NCI-H1436 (cell line): ENCODE results near the gene ECHDC3.

ENCODE experiments used
- DNase-seq: peaks from one replicate; lab custom pipeline; 2025; lab: John Stamatoyannopoulos, UW

Gene ECHDC3

DNA sequence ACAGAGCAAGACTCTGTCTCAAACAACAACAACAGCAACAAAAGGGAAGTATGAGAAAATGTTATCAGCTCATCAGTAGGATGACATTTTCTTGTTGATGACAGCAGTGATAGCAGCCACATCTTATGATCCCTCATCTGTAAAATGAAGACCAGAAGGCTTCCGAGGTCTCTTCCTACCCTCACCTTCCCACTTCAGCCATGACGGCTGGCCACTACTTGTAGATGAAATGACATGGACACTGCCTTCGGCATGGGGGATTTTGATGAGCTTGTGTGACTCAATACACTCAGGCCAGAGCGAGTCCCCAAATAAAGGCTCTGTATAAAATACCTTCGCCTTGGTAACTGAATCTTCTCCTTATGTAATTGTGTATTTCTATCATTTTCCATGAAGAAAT, 6.7 kb downstream of the ECHDC3 start:
- DNase-seq = no peak

DNA sequence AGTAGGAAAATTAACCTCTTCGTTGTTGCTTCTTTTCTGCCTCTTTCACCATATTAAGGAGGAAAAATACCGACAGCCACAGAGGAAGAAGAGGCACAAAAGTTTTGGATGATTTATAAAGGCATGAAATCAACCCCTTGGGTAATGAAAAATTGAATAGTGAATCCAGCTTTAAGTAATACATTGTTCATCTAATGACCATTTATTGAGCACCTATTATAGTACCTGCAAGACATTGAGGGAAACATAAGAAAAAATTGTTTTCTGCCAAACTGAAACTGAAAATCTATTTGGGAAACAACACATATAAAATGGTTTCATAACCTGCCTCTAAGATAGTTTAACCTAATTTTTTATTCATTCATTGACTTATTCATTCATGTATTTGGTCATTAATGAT, 8.2 kb downstream of the ECHDC3 start:
- no peak for DNase-seq

DNA sequence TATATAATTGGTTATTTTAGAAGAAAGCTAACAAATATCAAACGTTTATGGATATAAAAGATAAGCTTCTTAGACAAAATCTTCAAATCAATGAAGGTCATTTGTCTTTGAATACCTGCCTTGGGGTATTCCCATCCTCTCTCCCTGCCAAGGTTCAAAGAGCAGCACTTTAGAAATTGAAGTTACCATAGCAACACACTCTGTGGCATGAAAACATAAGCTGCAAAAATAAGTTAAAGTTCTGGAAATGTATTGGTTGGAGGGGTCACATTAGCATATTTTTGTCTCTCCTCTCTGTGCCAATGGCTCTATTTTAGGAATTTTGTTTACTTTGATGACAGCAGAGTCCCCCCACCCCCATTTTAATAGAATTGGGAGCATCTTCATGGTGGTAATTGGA, 12.0 kb downstream of the ECHDC3 start:
- no peak for DNase-seq

DNA sequence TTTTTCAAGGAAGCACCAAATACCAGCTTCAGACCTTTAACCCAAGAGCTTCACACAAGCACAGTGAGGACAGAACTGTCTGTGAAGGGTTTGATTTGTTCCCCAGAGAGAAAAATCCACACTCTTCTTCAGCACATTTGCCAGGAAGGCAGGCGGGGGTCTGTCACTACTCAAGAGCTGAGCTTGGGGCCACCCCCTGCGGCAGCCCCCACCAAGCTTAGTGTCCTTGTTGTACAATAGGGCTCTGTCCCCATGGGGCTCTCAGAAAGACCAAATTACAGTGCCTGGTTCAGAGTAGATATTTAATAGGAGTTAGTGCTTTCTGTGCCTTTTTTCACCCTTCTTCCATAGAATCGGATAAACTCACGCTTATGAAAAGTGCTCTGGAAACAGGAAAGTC, 12.4 kb downstream of the ECHDC3 start:
- no peak for DNase-seq

DNA sequence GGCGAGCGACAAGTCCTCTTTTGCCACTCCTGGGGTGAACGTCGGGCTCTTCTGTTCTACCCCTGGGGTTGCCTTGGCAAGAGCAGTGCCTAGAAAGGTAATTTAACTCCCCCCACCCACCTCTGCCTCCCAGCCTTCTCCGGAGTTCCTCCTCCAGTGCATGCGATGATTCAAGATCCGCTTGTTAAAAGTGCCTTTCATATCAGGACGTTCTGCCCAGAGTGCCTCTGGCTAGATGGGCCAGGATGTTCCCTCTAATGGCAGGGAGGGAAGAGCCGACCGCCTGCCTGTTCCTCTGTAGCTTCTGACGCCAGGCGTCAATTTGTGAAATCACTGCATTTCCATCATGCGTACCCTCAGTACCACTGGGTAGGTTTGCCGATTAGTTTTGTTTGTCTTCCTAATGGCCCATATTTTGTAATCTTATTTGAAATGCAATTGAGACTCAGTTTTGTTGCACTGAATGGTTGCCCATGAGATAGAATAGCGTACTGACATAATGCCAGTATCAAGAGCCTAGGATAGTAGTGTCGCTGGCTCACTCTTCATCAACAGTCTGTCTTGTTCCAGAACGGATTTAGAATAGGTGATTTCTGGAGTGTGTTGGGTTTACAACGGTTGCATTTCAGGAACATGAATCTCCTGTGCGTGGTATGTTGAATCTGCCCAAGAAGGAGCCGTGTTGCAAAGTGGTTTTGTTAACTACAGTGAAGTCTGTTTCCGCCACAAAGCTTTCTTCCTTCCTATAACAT, 13.5 kb downstream of the ECHDC3 start:
- DNase-seq = no peak

DNA sequence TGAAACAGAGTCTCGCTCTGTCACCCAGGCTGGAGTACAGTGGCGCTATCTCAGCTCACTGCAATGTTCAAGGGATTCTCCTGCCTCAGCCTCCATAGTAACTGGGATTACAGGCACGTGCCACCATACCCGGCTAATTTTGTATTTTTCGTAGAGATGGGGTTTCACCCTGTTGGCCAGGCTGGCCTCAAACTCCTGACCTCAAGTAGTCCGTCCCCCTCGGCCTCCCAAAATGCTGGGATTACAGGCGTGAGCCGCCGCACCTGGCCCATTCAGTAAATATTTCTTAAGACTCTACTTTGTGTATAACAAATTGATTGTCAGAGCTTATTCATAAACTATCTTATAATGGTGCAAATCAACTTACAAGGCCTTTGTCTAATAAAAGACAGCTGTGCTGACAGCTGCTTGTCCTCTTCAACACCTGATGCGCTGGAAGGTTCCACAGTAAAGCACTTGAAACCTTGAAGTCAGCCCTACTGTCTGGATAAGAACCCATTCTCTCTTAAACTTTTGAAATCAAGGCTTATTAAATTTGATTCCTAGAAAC, 14.7 kb downstream of the ECHDC3 start:
- DNase-seq = no peak

DNA sequence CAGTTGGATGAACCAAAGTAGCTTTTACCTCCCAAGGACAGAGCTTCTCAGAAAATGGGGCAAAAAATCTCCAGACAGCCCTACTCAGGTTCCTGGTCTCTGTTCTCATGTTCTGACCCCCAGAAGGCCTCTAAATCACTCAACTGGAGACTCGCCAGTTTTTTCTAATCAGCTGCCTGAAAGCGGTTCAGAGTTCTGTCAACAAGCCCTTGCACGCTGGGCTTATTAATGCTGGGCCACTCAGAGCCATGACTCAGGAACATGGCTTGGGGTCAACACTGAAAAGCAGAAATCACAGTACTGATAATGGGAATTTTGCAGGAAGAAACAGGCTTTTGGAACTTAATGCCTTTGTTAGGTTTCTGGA, 15.3 kb downstream of the ECHDC3 start:
- DNase-seq = peak; percentile 51

DNA sequence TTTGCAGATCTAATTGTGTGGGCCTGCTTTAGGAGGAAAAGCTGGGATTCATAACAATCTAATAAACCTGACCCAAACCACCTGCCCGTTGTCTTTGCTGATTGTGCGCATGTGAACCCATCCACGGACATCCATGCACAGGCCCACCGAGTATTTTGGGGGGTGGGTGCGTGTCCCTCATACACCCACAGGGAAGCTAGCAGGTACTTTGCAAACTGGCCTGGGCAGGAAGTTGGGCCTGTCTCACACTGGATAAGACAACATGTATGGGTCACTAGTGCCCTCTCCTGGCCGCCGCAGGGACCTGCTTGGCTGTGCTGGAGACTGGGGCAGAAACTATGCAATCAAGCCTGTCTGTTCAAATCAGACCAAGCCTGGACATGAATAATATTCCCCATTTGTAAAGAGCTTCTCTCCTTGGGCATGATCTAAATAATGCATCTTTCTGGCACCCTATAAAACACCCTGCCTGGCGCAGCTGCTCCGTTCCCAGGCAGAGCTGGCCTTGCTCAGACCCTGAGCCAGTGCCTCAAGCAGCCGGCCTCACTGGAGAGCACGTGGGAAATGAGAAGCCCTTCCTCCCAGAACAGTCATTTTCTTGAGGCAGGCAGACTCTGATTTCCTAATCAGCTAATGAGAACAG, 15.8 kb downstream of the ECHDC3 start:
- peak; percentile 70 for DNase-seq

DNA sequence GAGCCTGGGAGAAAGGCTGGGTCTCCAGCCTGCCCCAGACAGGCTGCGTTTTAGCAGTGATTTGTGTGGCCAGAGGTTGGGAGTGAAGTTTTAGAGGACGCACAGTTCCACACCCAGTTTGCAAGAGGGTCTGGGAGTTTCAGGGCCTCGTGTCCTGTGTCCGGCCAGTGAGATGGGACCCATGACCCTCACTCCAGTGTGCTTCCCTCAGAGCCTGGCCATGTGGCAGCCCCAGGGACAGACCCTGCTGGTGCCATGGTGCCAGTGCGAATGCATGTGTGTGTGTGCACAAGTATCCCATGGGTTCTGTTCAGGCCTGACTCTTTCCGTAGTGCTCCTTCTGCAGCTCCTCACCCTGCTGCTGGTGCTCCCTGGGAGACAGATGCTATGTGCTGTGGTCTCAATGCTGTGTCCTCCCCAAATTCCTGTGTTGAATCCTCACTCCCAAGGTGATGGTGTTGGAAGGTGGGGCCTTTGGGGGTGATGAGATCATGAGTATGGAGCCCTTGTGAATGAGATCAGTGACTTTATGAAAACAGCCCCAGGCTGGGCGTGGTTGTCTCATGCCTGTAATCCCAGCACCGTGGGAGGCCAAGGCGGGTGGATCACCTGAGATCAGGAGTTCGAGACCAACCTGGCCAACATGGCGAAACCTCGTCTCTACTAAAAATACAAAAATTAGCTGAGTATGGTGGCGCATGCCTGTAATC, 16.5 kb downstream of the ECHDC3 start:
- no peak for DNase-seq

DNA sequence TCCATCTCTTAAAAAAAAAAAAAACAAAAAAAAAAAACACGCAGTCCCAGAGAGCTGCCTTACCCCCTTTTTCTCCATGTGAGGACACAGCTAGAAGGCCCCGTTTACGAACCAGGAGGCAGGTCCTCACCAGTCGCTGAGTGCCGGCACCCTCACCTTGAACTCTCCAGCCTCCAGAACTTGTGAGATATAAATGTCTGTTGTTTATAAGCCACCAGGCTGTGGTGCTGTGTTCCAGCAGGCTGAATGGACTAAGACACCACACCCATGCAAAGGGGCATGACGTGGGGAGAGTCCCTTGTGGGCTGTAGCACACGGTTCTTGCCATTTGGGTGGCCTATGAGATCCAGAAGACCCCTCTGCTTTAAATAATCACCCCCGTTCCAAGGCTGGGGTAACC, 17.2 kb downstream of the ECHDC3 start:
- DNase-seq = no peak

DNA sequence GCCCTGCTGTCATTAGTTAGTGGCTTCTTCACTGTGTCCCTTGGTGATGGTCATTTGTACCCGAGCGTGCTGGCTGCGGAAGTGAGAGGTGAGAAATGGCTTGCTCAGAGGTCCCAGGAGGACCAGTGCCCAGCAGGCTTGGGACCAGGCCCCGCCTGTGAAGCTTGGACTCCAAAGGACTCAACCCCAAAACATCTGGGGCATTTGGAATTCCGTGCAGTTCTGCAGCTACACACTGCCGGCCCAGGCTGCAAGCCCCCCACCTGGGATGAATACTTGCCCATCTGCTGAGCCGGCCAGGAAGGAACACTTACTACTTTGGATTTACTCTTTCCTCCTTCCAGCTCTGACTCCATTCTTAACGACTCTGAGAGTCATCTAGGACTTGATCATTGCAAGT, 18.0 kb downstream of the ECHDC3 start:
- DNase-seq = no peak

DNA sequence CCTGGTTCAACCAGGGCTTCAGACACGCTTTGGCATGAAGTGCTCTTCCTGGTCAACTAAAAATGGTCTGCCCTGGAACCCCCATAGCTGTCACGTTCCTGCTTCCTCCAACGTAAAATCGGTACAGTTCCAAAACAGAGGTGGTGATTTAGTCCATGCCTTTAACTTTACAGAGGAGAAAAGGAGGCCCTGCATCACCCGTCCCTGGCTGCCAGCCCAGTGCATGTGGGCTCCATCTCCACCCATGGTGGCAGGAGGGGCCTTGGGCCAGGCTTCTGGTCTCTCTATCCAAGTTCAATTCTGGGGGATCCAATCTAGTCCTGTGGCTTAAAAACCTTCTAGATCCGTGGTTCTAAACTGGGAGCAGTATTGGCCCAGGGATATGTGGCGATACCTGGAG, 18.7 kb downstream of the ECHDC3 start:
- no peak for DNase-seq

DNA sequence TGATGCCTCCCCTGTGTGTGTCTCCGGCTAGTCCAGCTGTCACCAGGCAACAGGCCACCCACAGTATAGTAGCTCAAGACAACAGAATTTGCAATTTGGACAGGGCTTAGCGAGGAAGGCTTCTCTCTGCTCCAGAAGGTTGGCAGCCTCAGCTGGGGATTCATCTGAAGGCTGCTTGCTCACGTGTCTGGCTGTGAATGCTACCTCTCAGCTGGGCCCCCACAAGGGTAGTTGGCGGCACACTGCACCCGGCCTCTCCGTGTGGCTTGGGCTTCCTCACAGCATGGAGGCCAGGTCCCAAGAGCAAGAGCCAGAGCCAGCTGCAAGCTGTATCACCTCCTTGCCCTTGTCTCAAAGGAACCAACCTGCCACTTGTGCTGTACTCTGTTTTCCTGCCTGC, 19.2 kb downstream of the ECHDC3 start:
- no peak for DNase-seq

DNA sequence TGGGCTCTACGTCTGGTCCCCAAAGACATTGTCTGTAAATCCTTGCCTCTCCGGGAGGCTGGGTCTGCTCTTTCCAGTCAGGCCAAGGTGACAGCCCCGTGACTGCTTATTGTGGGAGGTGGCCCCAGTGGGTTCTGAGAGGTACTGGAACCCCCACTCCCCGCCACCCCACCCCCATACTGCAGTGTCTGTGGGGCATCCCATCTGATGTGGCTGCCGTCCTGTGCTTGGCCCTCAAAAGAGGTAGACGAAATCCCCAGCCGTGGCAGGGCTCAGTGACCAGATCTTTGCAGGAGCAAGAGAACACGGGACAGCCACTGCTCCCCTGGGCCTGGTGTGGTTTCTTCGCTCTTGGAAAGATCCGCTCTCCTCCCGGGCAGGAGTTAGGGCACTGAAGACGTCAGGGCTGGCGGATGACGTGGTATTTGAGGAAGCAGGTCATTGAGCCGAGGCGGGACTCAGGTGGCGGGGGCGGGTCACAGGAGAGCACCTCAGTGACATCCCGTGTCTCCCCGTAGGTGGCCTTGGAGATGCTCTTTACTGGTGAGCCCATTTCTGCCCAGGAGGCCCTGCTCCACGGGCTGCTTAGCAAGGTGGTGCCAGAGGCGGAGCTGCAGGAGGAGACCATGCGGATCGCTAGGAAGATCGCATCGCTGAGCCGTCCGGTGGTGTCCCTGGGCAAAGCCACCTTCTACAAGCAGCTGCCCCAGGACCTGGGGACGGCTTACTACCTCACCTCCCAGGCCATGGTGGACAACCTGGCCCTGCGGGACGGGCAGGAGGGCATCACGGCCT, 20.7 kb downstream of the ECHDC3 start:
- DNase-seq = no peak

DNA sequence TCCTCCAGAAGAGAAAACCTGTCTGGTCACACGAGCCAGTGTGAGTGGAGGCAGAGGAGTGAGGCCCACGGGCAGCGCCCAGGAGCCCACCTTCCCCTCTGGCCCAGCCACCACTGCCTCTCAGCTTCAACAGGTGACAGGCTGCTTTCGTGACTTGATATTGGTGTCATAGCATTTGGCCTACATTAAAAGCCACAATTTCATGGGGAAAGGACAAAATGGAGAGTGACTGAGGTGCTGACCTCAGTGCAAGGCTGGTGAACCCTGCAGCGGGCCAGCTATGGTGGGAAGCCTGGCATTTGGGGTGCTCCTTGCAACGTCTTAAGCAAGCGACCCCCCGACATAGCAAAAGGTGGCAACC, 21.3 kb downstream of the ECHDC3 start:
- no peak for DNase-seq

DNA sequence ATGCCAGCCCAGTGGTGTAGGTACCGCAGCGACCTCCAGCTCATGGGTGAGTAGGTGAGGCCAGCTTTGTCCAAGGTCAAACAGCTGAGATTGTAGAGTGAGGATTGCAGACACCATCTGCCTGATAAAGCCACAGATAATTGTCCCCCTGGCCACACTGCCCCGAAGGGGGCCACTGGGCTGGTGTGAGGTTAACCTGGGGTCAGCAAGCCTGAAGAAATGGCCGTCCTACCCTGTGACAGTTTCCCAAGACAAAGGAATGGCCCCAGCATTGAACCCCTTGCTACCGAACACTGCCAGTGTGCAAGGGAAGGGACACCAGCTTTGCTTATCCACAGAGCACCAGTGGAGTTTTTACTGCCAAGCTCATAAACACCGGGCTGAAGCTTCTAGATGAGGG, 23.0 kb downstream of the ECHDC3 start:
- no peak for DNase-seq

DNA sequence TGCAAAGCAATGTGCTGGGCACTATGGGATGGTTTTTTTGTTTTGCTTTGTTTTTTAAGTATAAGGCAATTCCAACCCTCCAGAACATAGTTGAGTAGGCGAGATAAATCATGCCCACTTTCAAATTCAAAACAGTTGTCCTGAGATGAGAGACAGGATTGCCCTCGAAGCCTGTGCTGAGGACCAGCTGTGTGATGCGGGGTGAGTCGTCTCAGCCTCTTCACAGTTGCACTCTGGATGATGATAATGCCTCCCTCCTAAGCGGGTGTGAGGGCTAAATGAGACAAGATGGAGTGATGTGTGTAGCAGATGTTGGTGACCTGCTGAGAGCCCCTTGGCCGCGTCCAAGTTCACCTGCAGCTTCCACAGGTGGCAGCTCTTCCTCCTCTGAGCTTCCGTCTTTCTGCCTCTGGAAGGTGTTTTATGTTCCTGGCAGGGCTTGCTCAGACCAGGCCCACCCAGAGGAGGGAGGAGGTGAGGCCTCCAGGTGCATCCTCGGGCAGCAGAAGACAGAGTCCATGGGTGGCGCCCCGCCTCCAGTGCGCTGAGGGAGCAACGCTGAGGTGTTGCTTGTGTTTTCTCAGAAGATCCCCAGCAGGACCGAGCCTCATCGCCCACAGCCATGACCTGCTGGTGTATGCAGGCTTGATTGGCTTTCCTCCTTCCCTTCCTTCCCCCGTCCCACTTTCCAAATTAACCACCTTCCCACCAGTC, 30.6 kb downstream of the ECHDC3 start:
- DNase-seq = no peak

DNA sequence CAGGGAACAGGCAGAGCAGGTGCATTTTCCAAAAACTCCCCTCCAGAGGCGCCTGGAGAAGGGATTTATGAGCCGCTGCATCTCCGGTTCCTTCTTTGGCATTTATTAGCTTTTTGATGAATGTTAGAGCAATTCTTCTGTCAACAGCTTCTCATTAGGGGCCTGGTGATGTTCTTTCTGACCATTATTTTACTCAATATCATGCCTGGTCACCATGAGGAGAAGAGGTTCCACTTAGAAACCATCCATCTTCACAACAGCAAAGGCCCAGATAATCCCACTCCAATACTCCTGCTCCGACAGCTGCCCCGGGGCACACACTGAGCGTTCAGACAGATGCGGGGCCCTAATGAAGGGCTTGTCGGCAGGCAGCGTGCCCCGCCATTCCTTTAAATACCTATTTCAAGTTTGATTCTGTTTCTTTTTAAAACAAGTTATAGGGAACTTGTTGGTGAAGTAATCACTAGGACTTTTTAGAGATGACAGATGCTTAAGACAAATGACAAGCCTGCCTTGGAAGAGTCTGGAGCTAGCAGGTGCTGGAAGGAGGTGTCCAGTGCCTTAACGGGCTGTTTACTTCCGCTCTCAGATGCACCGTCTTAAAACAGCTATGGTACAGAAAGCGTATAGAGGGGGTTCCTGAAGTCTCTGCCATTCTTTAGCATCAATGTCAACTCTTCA, 31.7 kb downstream of the ECHDC3 start:
- DNase-seq = no peak

DNA sequence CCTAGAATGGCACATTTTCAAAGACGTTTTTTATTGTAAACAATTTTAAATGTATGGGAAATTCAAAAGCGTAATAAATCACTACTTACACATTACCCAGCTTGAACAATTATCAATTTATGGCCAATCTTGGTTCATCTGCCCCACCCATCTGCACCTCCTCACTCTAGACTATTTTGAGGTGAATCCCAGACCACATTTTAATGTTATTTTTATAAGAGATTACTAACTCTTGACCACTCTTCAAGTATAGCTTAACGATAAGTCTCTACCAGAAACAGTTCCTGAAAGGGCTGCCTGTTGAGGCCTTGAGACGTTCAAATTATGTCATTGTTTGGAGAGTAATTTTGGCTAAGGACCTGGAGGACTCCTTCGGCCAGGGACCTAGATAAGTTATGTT, 33.2 kb downstream of the ECHDC3 start:
- no peak for DNase-seq

DNA sequence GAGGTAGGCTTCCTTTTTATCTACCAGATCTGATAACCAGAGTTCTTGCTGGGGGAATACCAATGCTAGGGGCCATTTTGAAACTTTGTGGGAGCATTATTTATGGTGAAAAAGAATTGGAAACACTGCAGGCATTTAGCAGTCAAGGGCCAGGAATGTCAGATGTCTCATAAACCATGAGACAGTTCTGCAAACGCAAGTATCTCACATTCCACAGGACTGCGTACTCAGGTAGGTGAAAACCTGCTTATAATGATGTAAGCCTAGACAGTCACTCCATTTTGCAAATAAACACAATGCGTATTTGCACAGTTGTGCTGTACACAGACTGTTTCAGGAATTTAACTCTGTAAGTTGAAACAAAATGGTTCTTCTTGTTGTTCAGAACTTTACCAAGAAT, 33.9 kb downstream of the ECHDC3 start:
- DNase-seq = no peak

DNA sequence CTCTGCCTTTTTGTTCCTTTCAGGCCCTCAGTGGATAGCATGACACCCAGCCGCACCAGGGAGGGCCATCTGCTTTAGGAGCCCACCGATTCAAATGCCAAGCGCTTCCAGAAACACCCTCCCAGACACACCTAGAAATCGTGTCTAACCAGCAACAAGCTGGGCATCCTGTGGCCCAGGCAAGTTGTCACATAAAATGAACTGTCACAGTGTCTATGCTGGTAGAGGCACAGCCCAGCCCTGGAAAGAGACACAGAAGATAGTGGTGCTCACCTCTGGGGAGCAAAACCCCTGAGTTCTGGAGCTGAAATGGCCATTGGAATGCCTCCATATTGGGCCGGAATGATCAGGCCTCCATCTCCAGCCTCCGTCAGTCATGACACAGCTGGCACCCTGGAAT, 38.9 kb downstream of the ECHDC3 start:
- no peak for DNase-seq
